GM23338 (cell line): ENCODE data around the gene BCR. TPM values are rescaled to one million over a fixed set of nuclear protein-coding genes. Genes with fewer than 3 reads are reported as not detected.

Source experiments
- ATAC-seq: fragments of 200-7000 bp; cut with Tn5 transposase; 3 replicates; pipeline ENCODE4 v1.9.1; 2020
- DNase-seq: peaks from one replicate; pipeline ENCODE4 v3.0.0-alpha.2; 2015; ENCODE audit warnings: low spot score
- H2AFZ ChIP-seq: fragments of 200-600 bp; sonication (generic); 2 replicates; pipeline ENCODE4 v1.8.0; 2016; ENCODE audit warnings: antibody characterized with exemption, mild to moderate bottlenecking, moderate library complexity
- H3F3A ChIP-seq: fragments of 200-600 bp; sonication (generic); replicated peaks from 2 replicates; pipeline ENCODE4 v1.8.0; 2017; ENCODE audit warnings: antibody characterized with exemption, mixed run types, low read depth
- H3K27ac ChIP-seq: fragments of 200-600 bp; sonication (generic); 2 replicates; pipeline ENCODE4 v1.6.1; 2016; ENCODE audit warnings: low read depth
- H3K27me3 ChIP-seq: fragments of 200-600 bp; sonication (generic); 2 replicates; pipeline ENCODE4 v1.8.0; 2016; ENCODE audit warnings: mild to moderate bottlenecking, mixed run types, moderate library complexity; ENCODE audit not compliant: insufficient read depth
- H3K36me3 ChIP-seq: fragments of 200-600 bp; sonication (generic); 2 replicates; pipeline ENCODE4 v1.8.0; 2016; ENCODE audit warnings: mild to moderate bottlenecking; ENCODE audit not compliant: insufficient read depth
- H3K4me1 ChIP-seq: fragments of 200-600 bp; sonication (generic); 2 replicates; pipeline ENCODE4 v1.8.0; 2016; ENCODE audit warnings: mild to moderate bottlenecking, moderate library complexity; ENCODE audit not compliant: insufficient read depth
- H3K4me2 ChIP-seq: fragments of 200-600 bp; sonication (generic); 2 replicates; pipeline ENCODE4 v1.7.1; 2017; ENCODE audit warnings: mixed run types
- H3K4me3 ChIP-seq: fragments of 200-600 bp; sonication (generic); 2 replicates; pipeline ENCODE4 v1.6.1; 2016; ENCODE audit warnings: mixed run types
- H3K79me2 ChIP-seq: fragments of 200-600 bp; sonication (generic); replicated peaks from 2 replicates; pipeline ENCODE4 v1.8.0; 2017; ENCODE audit warnings: mild to moderate bottlenecking; ENCODE audit not compliant: insufficient read depth
- H3K9me2 ChIP-seq: fragments of 200-600 bp; sonication (generic); 2 replicates; pipeline ENCODE4 v1.8.0; 2017; ENCODE audit not compliant: insufficient read depth
- H4K20me1 ChIP-seq: fragments of 200-600 bp; sonication (generic); replicated peaks from 2 replicates; pipeline ENCODE4 v1.8.0; 2017; ENCODE audit warnings: mild to moderate bottlenecking; ENCODE audit not compliant: insufficient read depth
- H3K27ac Mint-ChIP-seq: 2 replicates; pipeline ENCODE4 v1.8.0; 2020; ENCODE audit warnings: inconsistent platforms, mild to moderate bottlenecking, moderate library complexity, mixed read lengths
- H3K27me3 Mint-ChIP-seq: 3 replicates; pipeline ENCODE4 v1.8.0; 2022; ENCODE audit warnings: low read depth, mild to moderate bottlenecking, moderate library complexity, mixed read lengths, inconsistent platforms; ENCODE audit not compliant: insufficient read depth, poor library complexity
- H3K36me3 Mint-ChIP-seq: 3 replicates; pipeline ENCODE4 v1.8.0; 2021; ENCODE audit warnings: low read depth, mild to moderate bottlenecking, inconsistent platforms, moderate library complexity, mixed read lengths
- H3K4me1 Mint-ChIP-seq: 3 replicates; pipeline ENCODE4 v1.8.0; 2020; ENCODE audit warnings: mild to moderate bottlenecking, inconsistent platforms, mixed read lengths
- H3K4me3 Mint-ChIP-seq: 3 replicates; pipeline ENCODE4 v1.8.0; 2021; ENCODE audit warnings: moderate library complexity, mild to moderate bottlenecking, inconsistent platforms, mixed read lengths
- H3K9me3 Mint-ChIP-seq: 3 replicates; pipeline ENCODE4 v1.8.0; 2020; ENCODE audit warnings: moderate library complexity, mild to moderate bottlenecking, inconsistent platforms, mixed read lengths
- CREB1 ChIP-seq: fragments of 250-450 bp; sonication (Bioruptor Pico); IDR thresholded peaks from 2 replicates; pipeline ENCODE4 v1.5.0; 2020; ENCODE audit warnings: low read depth, mild to moderate bottlenecking, moderate library complexity
- CTCF ChIP-seq, 2 experiments: fragments of 200-600 bp in 1 of 2; sonication (generic) in 1 of 2; conservative IDR thresholded peaks; 2 replicates each; pipeline versions ENCODE4 v1.5.1 to v1.6.1; 2016 to 2017; ENCODE audit warnings: antibody characterized with exemption in 2 of 2, low read depth in 2 of 2, mild to moderate bottlenecking in 2 of 2, moderate library complexity in 1 of 2
- ETS1 ChIP-seq: IDR thresholded peaks from 2 replicates; pipeline ENCODE4 v1.6.1; 2016; ENCODE audit warnings: antibody characterized with exemption
- EZH2 ChIP-seq: fragments of 200-600 bp; sonication (generic); IDR thresholded peaks from one replicate; pipeline ENCODE4 v1.8.0; 2017; ENCODE audit warnings: antibody characterized with exemption, mild to moderate bottlenecking, low read depth; ENCODE audit not compliant: unreplicated experiment
- EZH2phosphoT487 ChIP-seq: fragments of 200-600 bp; sonication (generic); IDR thresholded peaks from one replicate; pipeline ENCODE4 v1.8.1; 2018; ENCODE audit warnings: antibody characterized with exemption; ENCODE audit not compliant: unreplicated experiment
- JUNB ChIP-seq: IDR thresholded peaks from one replicate; pipeline ENCODE4 v1.6.1; 2016; ENCODE audit warnings: antibody characterized with exemption; ENCODE audit not compliant: unreplicated experiment
- NANOG ChIP-seq: IDR thresholded peaks from 2 replicates; pipeline ENCODE4 v1.6.1; 2016; ENCODE audit warnings: antibody characterized with exemption, borderline replicate concordance
- POLR2AphosphoS5 ChIP-seq: IDR thresholded peaks from 2 replicates; pipeline ENCODE4 v1.6.1; 2016; ENCODE audit warnings: antibody characterized with exemption, low read depth
- REST ChIP-seq: IDR thresholded peaks from one replicate; pipeline ENCODE4 v1.6.1; 2018; ENCODE audit warnings: antibody characterized with exemption; ENCODE audit not compliant: unreplicated experiment
- STAT1 ChIP-seq: IDR thresholded peaks from one replicate; pipeline ENCODE4 v1.6.1; 2016; ENCODE audit warnings: antibody characterized with exemption; ENCODE audit not compliant: unreplicated experiment
- ZNF114 ChIP-seq: fragments of 250-450 bp; sonication (Bioruptor Pico); IDR thresholded peaks from 2 replicates; pipeline ENCODE4 v1.5.0; 2020; ENCODE audit warnings: mild to moderate bottlenecking, moderate library complexity
- ZNF331 ChIP-seq: fragments of 250-450 bp; sonication (Bioruptor Pico); IDR thresholded peaks from 2 replicates; pipeline ENCODE4 v1.5.0; 2020; ENCODE audit warnings: low read depth, mild to moderate bottlenecking, moderate library complexity
- ZNF462 ChIP-seq: fragments of 250-450 bp; sonication (Bioruptor Pico); IDR thresholded peaks from 2 replicates; pipeline ENCODE4 v1.5.0; 2020; ENCODE audit warnings: mild to moderate bottlenecking, moderate library complexity
- polyA plus RNA-seq: library from polyadenylated mRNA; unstranded; fragments of >200 nt; fragmentation: Nextera tagmentation; extraction: Ambion mirVana; gene quantifications from 2 replicates; pipeline ENCODE4 v1.2.1, GENCODE V29; 2016
- total RNA-seq: library from RNA; depleted of rRNA; stranded (reverse); fragments of >200 nt; shearing (Covaris generic); gene quantifications from 2 replicates; pipeline ENCODE4 v1.2.3, GENCODE V29; 2014

The BCR gene
- total and polyA plus RNA-seq, 2 experiments from 2014 or later = 17.7 to 121 TPM

- 0 out of 3 replicates have a peak, but pooled peaks cover 4% of the 10 kb centered on the region for H3K4me1 Mint-ChIP-seq
- 0 out of 2 replicates have a peak overlapping the region, but pooled peaks have one; percentile 27 for H3K27ac Mint-ChIP-seq
- DNase-seq = no peak
- no peak overlapping the region for H3K4me2 ChIP-seq
- H3K4me3 Mint-ChIP-seq = no peak overlapping the region; the same call in 2 of the 3 replicates
- TF ChIP-seq ETS1 (no peak), POLR2AphosphoS5 (no peak), ZNF114 (CRISPR knock-in tag) (no peak), ZNF462 (no peak), EZH2phosphoT487 (no peak), JUNB (no peak), STAT1 (no peak), ZNF331 (CRISPR knock-in tag) (no peak), EZH2 (no peak), CREB1 (CRISPR knock-in tag) (no peak), CTCF (conservative IDR thresholded peaks at IDR 0.05; ENCODE audit: low read depth in 2 of 2) (no peak), NANOG (no peak), REST (no peak)
- no peaks in the 10 kb centered on the region for H3K27me3 ChIP-seq
- H3K4me1 ChIP-seq = no peaks in the 10 kb centered on the region
- no peak for ATAC-seq
- no peaks in the 10 kb centered on the region; the same call in 2 of the 3 replicates for H3K9me3 Mint-ChIP-seq
- no peak overlapping the region for H3K4me3 ChIP-seq
- H3K9me2 ChIP-seq = no peaks in the 10 kb centered on the region
- no peaks in the 10 kb centered on the region for H3K79me2 ChIP-seq
- 0 out of 2 replicates have a peak, but pooled peaks cover 6% of the 10 kb centered on the region for H4K20me1 ChIP-seq
- no peak overlapping the region for H2AFZ ChIP-seq
- H3K27ac ChIP-seq = no peak overlapping the region
- peaks cover 21% of the 10 kb centered on the region for H3K27me3 Mint-ChIP-seq
- no peaks in the 10 kb centered on the region for H3F3A ChIP-seq
- peaks cover 44% of the 10 kb centered on the region for H3K36me3 Mint-ChIP-seq
- peaks cover 6% of the 10 kb centered on the region for H3K36me3 ChIP-seq
Observed at GRCh38 chr22:23284504-23285033, 104.3 kb downstream of the BCR start.
